HCT116 (cell line): ENCODE measurements around the gene POC1A. TPM values are rescaled to one million over a fixed set of nuclear protein-coding genes. Genes with fewer than 3 reads are reported as not detected.

ENCODE experiments used
- ATAC-seq: fragments of 200-7000 bp; cut with Tn5 transposase; 2 replicates; pipeline ENCODE4 v1.9.1; 2020; ENCODE audit warnings: mild to moderate bottlenecking, moderate library complexity
- BruUV-seq: library from RNA; stranded (reverse); fragments of 400-500 nt; replicated peaks from 2 replicates; lab custom pipeline; 2021; lab: Mats Ljungman, UMichigan
- CTCF ChIA-PET: fragments of 300-600 bp; sonication (Branson Sonifier 250); formaldehyde crosslinking; loops from one replicate; lab custom pipeline; 2021; ENCODE audit warnings: antibody characterized with exemption; lab: Charles Lee
- POLR2A ChIA-PET: fragments of 300-600, 350-600 bp; sonication (Branson Sonifier 250); formaldehyde crosslinking; loops from one replicate; lab custom pipeline; 2021; ENCODE audit warnings: antibody characterized with exemption; lab: Charles Lee
- RAD21 ChIA-PET, 2 experiments: fragments of 300-600 bp; sonication (Branson Sonifier 250); formaldehyde crosslinking; loops; one replicate each; lab custom pipeline; 2023; ENCODE audit warnings: low total read pairs in 2 of 2; ENCODE audit not compliant: uncharacterized antibody in 2 of 2, unreplicated experiment in 2 of 2, low non-redundant PET in 1 of 2; lab: Charles Lee
- DNase-seq: peaks from one replicate; pipeline ENCODE4 v3.0.0-alpha.2; 2010; ENCODE audit warnings: low read depth, low spot score
- H2AFZ ChIP-seq: fragments of 200-600 bp; shearing (Covaris generic), sonication (generic); 2 replicates; pipeline ENCODE4 v1.6.1; 2017; ENCODE audit warnings: low read depth, mixed run types, mixed read lengths, antibody characterized with exemption, low read length; ENCODE audit not compliant: poor library complexity, severe bottlenecking
- H3K27ac ChIP-seq: 2 replicates; pipeline ENCODE4 v1.5.1; 2012; ENCODE audit warnings: low read depth, low read length
- H3K27me3 ChIP-seq: fragments of 200-600 bp; sonication (generic); 2 replicates; pipeline ENCODE4 v1.6.1; 2016; ENCODE audit warnings: mixed run types, low read length, mixed read lengths; ENCODE audit not compliant: insufficient read depth
- H3K36me3 ChIP-seq, 2 experiments: fragments of 200-500 bp in 1 of 2; fragments of 200-600 bp in 1 of 2; sonication (Bioruptor generic) in 1 of 2; sonication (generic) in 1 of 2; 2 replicates each; pipeline versions ENCODE4 v1.5.1 to v1.6.1; 2014 to 2016; ENCODE audit warnings: low read length in 2 of 2, inconsistent platforms in 1 of 2, mixed read lengths in 1 of 2, mixed run types in 1 of 2; ENCODE audit not compliant: insufficient read depth in 2 of 2, control insufficient read depth in 1 of 2
- H3K4me1 ChIP-seq, 2 experiments: fragments of 200-600 bp in 1 of 2; sonication (generic) in 1 of 2; 2 replicates each; pipeline versions ENCODE4 v1.5.1 to v1.6.1; 2012 to 2017; ENCODE audit warnings: low read length in 2 of 2, inconsistent platforms in 1 of 2, mild to moderate bottlenecking in 1 of 2, mixed read lengths in 1 of 2, mixed run types in 1 of 2, moderate library complexity in 1 of 2; ENCODE audit not compliant: insufficient read depth in 2 of 2, control insufficient read depth in 1 of 2
- H3K4me2 ChIP-seq: fragments of 200-600 bp; sonication (generic); 2 replicates; pipeline ENCODE4 v1.6.1; 2017; ENCODE audit warnings: mixed run types, low read length, mixed read lengths
- H3K4me3 ChIP-seq, 2 experiments: fragments of 200-600 bp in 1 of 2; sonication (generic) in 1 of 2; replicated peaks in 1 of 2; 2 replicates each; pipeline ENCODE4 v1.5.1; 2011 to 2016; ENCODE audit warnings: low read length in 2 of 2, control low read depth in 1 of 2, low read depth in 1 of 2, mild to moderate bottlenecking in 1 of 2, mixed read lengths in 1 of 2, mixed run types in 1 of 2
- H3K79me2 ChIP-seq: fragments of 200-600 bp; sonication (generic); 2 replicates; pipeline ENCODE4 v1.6.1; 2017; ENCODE audit warnings: mild to moderate bottlenecking, mixed run types, low read length, moderate library complexity, mixed read lengths; ENCODE audit not compliant: insufficient read depth
- H3K9ac ChIP-seq: fragments of 200-600 bp; sonication (generic); 2 replicates; pipeline ENCODE4 v1.6.1; 2016; ENCODE audit warnings: low read length, mixed read lengths
- H3K9me2 ChIP-seq: fragments of 200-600 bp; sonication (generic), shearing (Covaris generic); 2 replicates; pipeline ENCODE4 v1.6.1; 2017; ENCODE audit warnings: mixed run types, mild to moderate bottlenecking, moderate library complexity; ENCODE audit not compliant: insufficient read depth
- H3K9me3 ChIP-seq, 2 experiments: fragments of 200-500 bp in 1 of 2; fragments of 200-600 bp in 1 of 2; sonication (Bioruptor generic) in 1 of 2; sonication (generic) in 1 of 2; 2 replicates each; pipeline ENCODE4 v1.6.1; 2014 to 2017; ENCODE audit warnings: low read length in 2 of 2, mixed read lengths in 2 of 2, inconsistent platforms in 1 of 2, low read depth in 1 of 2, mild to moderate bottlenecking in 1 of 2, mixed run types in 1 of 2, moderate library complexity in 1 of 2; ENCODE audit not compliant: control insufficient read depth in 1 of 2, insufficient read depth in 1 of 2
- H4K20me1 ChIP-seq: fragments of 200-600 bp; sonication (generic), shearing (Covaris generic); 2 replicates; pipeline ENCODE4 v1.6.1; 2017; ENCODE audit warnings: mixed run types, mild to moderate bottlenecking, moderate library complexity; ENCODE audit not compliant: insufficient read depth
- CBX3 ChIP-seq: IDR thresholded peaks from 2 replicates; pipeline ENCODE4 v1.6.1; 2012; ENCODE audit warnings: low read depth
- CEBPB ChIP-seq: IDR thresholded peaks from 2 replicates; pipeline ENCODE4 v1.6.1; 2012; ENCODE audit warnings: low read depth
- EGR1 ChIP-seq: IDR thresholded peaks from 2 replicates; pipeline ENCODE4 v1.6.1; 2012; ENCODE audit warnings: low read depth
- ELF1 ChIP-seq: IDR thresholded peaks from 2 replicates; pipeline ENCODE4 v1.6.1; 2012; ENCODE audit warnings: low read depth, borderline replicate concordance
- EZH2phosphoT487 ChIP-seq: fragments of 200-600 bp; IDR thresholded peaks from 2 replicates; pipeline ENCODE4 v1.6.1; 2018; ENCODE audit warnings: antibody characterized with exemption, borderline replicate concordance
- JUND ChIP-seq: IDR thresholded peaks from 2 replicates; pipeline ENCODE4 v1.6.1; 2012
- POLR2A ChIP-seq: IDR thresholded peaks from 2 replicates; pipeline ENCODE4 v1.7.0; 2011; ENCODE audit warnings: borderline replicate concordance; ENCODE audit not compliant: insufficient read depth, insufficient read length; ENCODE audit errors: extremely low read depth
- POLR2AphosphoS5 ChIP-seq: IDR thresholded peaks from 2 replicates; pipeline ENCODE4 v1.6.1; 2011; ENCODE audit warnings: mild to moderate bottlenecking, low read depth, low read length, moderate library complexity
- RAD21 ChIP-seq: IDR thresholded peaks from 2 replicates; pipeline ENCODE4 v1.6.1; 2012; ENCODE audit warnings: low read depth, mild to moderate bottlenecking
- SP1 ChIP-seq: IDR thresholded peaks from 2 replicates; pipeline ENCODE4 v1.6.1; 2012; ENCODE audit warnings: low read depth
- SRF ChIP-seq: IDR thresholded peaks from 2 replicates; pipeline ENCODE4 v1.6.1; 2012; ENCODE audit warnings: low read depth
- TCF7L2 ChIP-seq: IDR thresholded peaks from 2 replicates; pipeline ENCODE4 v1.7.0; 2011; ENCODE audit warnings: borderline replicate concordance, inconsistent platforms; ENCODE audit not compliant: insufficient read depth, insufficient read length; ENCODE audit errors: extremely low read depth
- YY1 ChIP-seq: IDR thresholded peaks from 2 replicates; pipeline ENCODE4 v1.6.1; 2011; ENCODE audit warnings: low read length, low read depth, moderate library complexity, mild to moderate bottlenecking; ENCODE audit not compliant: insufficient replicate concordance; ENCODE audit errors: extremely low read depth
- ZFX ChIP-seq: fragments of 450-650 bp; IDR thresholded peaks from 2 replicates; pipeline ENCODE4 v1.6.1; 2017
- ZNF274 ChIP-seq: fragments of 200-500 bp; sonication (Bioruptor generic); IDR thresholded peaks from 2 replicates; pipeline ENCODE4 v1.6.1; 2014; ENCODE audit warnings: mild to moderate bottlenecking, low read depth, low read length, inconsistent platforms
- intact Hi-C: fragments of 100-400 bp; cut with micrococcal nuclease; formaldehyde crosslinking; loops from 2 replicates; pipeline ENCODE4 v1.10.0; 2022
- total RNA-seq: library from RNA; stranded (reverse); gene quantifications from one replicate; pipeline ENCODE4 v1.2.1, GENCODE V29; 2021; ENCODE audit not compliant: unreplicated experiment
- TF ChIP-seq, protein P1 (sequence below): IDR thresholded peaks from 2 replicates; pipeline ENCODE4 v1.6.1; 2011; ENCODE audit warnings: mild to moderate bottlenecking, low read length, moderate library complexity; ENCODE audit not compliant: insufficient replicate concordance; ENCODE audit errors: extremely low read depth
- TF ChIP-seq, protein P2 (sequence below): IDR thresholded peaks from 2 replicates; pipeline ENCODE4 v1.6.1; 2012; ENCODE audit warnings: low read depth
- TF ChIP-seq, protein P3 (sequence below): IDR thresholded peaks from 2 replicates; pipeline ENCODE4 v1.6.1; 2012
- TF ChIP-seq, protein P4 (sequence below), 3 experiments: fragments of 200-600 bp in 1 of 3; sonication (generic) in 1 of 3; IDR thresholded peaks in 2 of 3; conservative IDR thresholded peaks in 1 of 3; 2 replicates each; pipeline ENCODE4 v1.5.1; 2012 to 2017; ENCODE audit warnings: low read depth in 2 of 3, low read length in 2 of 3, antibody characterized with exemption in 1 of 3, borderline replicate concordance in 1 of 3, control low read depth in 1 of 3, mild to moderate bottlenecking in 1 of 3, mixed read lengths in 1 of 3, mixed run types in 1 of 3, moderate library complexity in 1 of 3; ENCODE audit not compliant: insufficient read depth in 1 of 3

Gene POC1A
- total RNA-seq, 1 experiment from 2014 or later = 34.0 TPM

DNA sequence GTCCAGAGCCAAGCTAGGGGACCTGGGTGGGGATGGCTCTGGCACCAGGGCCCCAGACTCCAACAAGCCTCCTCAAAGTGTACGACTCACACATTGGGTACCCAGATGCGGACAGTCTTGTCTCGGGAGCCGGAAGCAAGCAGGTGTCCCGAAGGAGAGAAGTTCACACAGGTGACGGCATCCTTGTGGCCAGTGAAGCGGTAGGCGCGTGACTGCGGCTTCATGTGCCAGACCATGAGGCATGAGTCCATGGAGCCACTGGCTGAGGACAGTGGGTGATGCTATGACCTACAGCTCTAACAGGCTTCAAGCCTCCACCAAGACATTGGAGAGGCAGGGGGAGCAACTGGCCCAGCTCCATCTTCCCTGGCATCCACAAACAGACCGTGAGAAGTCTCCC, 4.5 kb downstream of the POC1A start:
- Histone ChIP-seq H3K4me2 (no peak overlapping the region), H3K9ac (no peak overlapping the region), H3K4me3 (no peak overlapping the region), H3K9me2 (no peaks in the 10 kb centered on the region), H3K4me1 (peaks cover 8 to 12% of the 10 kb centered on the region in 2 experiments), H3K27me3 (no peaks in the 10 kb centered on the region), H3K79me2 (peaks cover 30% of the 10 kb centered on the region), H3K36me3 (peaks cover 13 to 16% of the 10 kb centered on the region in 2 experiments; a peak in 3 of 4 replicates), H3K27ac (no peak overlapping the region), H2AFZ (no peak overlapping the region), H3K9me3 (no peaks in the 10 kb centered on the region), H4K20me1 (no peaks in the 10 kb centered on the region; the same call in 1 of the 2 replicates)
- ATAC-seq (no peak), DNase-seq (no peak)
- intact Hi-C loops = loop anchor here (5.0 kb wide), 2 partner anchors 68 to 207 kb away; partner anchors contain the start of genes PARP3 and RRP9
- no TSS peak for BruUV-seq
- TF ChIP-seq SRF = no peak
- no peak for TF ChIP-seq ELF1
- no peak for TF ChIP-seq RAD21
- TF ChIP-seq YY1 = no peak
- TF ChIP-seq CEBPB = no peak
- no peak for TF ChIP-seq SP1
- TF ChIP-seq, protein P1, sequence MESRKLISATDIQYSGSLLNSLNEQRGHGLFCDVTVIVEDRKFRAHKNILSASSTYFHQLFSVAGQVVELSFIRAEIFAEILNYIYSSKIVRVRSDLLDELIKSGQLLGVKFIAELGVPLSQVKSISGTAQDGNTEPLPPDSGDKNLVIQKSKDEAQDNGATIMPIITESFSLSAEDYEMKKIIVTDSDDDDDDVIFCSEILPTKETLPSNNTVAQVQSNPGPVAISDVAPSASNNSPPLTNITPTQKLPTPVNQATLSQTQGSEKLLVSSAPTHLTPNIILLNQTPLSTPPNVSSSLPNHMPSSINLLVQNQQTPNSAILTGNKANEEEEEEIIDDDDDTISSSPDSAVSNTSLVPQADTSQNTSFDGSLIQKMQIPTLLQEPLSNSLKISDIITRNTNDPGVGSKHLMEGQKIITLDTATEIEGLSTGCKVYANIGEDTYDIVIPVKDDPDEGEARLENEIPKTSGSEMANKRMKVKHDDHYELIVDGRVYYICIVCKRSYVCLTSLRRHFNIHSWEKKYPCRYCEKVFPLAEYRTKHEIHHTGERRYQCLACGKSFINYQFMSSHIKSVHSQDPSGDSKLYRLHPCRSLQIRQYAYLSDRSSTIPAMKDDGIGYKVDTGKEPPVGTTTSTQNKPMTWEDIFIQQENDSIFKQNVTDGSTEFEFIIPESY = no peak
- no peak for TF ChIP-seq JUND
- TF ChIP-seq, protein P2, sequence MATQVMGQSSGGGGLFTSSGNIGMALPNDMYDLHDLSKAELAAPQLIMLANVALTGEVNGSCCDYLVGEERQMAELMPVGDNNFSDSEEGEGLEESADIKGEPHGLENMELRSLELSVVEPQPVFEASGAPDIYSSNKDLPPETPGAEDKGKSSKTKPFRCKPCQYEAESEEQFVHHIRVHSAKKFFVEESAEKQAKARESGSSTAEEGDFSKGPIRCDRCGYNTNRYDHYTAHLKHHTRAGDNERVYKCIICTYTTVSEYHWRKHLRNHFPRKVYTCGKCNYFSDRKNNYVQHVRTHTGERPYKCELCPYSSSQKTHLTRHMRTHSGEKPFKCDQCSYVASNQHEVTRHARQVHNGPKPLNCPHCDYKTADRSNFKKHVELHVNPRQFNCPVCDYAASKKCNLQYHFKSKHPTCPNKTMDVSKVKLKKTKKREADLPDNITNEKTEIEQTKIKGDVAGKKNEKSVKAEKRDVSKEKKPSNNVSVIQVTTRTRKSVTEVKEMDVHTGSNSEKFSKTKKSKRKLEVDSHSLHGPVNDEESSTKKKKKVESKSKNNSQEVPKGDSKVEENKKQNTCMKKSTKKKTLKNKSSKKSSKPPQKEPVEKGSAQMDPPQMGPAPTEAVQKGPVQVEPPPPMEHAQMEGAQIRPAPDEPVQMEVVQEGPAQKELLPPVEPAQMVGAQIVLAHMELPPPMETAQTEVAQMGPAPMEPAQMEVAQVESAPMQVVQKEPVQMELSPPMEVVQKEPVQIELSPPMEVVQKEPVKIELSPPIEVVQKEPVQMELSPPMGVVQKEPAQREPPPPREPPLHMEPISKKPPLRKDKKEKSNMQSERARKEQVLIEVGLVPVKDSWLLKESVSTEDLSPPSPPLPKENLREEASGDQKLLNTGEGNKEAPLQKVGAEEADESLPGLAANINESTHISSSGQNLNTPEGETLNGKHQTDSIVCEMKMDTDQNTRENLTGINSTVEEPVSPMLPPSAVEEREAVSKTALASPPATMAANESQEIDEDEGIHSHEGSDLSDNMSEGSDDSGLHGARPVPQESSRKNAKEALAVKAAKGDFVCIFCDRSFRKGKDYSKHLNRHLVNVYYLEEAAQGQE = no peak
- TF ChIP-seq EZH2phosphoT487 = no peak
- TF ChIP-seq, protein P3, sequence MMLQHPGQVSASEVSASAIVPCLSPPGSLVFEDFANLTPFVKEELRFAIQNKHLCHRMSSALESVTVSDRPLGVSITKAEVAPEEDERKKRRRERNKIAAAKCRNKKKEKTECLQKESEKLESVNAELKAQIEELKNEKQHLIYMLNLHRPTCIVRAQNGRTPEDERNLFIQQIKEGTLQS = no peak
- TF ChIP-seq ZNF274 = no peak
- TF ChIP-seq, protein P4, sequence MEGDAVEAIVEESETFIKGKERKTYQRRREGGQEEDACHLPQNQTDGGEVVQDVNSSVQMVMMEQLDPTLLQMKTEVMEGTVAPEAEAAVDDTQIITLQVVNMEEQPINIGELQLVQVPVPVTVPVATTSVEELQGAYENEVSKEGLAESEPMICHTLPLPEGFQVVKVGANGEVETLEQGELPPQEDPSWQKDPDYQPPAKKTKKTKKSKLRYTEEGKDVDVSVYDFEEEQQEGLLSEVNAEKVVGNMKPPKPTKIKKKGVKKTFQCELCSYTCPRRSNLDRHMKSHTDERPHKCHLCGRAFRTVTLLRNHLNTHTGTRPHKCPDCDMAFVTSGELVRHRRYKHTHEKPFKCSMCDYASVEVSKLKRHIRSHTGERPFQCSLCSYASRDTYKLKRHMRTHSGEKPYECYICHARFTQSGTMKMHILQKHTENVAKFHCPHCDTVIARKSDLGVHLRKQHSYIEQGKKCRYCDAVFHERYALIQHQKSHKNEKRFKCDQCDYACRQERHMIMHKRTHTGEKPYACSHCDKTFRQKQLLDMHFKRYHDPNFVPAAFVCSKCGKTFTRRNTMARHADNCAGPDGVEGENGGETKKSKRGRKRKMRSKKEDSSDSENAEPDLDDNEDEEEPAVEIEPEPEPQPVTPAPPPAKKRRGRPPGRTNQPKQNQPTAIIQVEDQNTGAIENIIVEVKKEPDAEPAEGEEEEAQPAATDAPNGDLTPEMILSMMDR (IDR thresholded peaks at IDR 0.05 in 2 of 3, conservative IDR thresholded peaks at IDR 0.05 in 1 of 3; ENCODE audit: borderline replicate concordance in 1 of 3, insufficient read depth in 1 of 3, low read depth in 2 of 3, low read length in 2 of 3) = no peak
- TF ChIP-seq ZFX = no peak
- no peak for TF ChIP-seq POLR2A
- TF ChIP-seq TCF7L2 = no peak
- no peak for TF ChIP-seq POLR2AphosphoS5
- TF ChIP-seq EGR1 = no peak
- no peak for TF ChIP-seq CBX3
- ChIA-PET POLR2A (no interaction called here), CTCF (interaction anchor here (0.7 kb wide), 1 partner anchor 26 kb away, joined by 3 read pairs; no protein-coding TSS in a partner anchor), RAD21 (no interaction called here)
